CD4-positive, alpha-beta T cell (primary cell): ENCODE measurements around the gene SNAP25. TPM values are rescaled to one million over a fixed set of nuclear protein-coding genes. Genes with fewer than 3 reads are reported as not detected.

ENCODE experiments used
- ATAC-seq: fragments of 200-7000 bp; cut with Tn5 transposase; one replicate; pipeline ENCODE4 v1.10.0; 2022; ENCODE audit warnings: mild to moderate bottlenecking; ENCODE audit not compliant: poor library complexity
- CTCF ChIA-PET: fragments of 350-600 bp; sonication (Branson Sonifier 250); formaldehyde crosslinking; loops from one replicate; lab custom pipeline; 2021; ENCODE audit warnings: antibody characterized with exemption, inconsistent platforms; lab: Charles Lee
- POLR2A ChIA-PET: fragments of 350-600 bp; sonication (Branson Sonifier 250); formaldehyde crosslinking; loops from one replicate; lab custom pipeline; 2021; ENCODE audit warnings: antibody characterized with exemption, inconsistent platforms; lab: Charles Lee
- DNase-seq, 14 experiments: peaks; one replicate each; pipeline ENCODE4 v3.0.0-alpha.2; 2013 to 2020; ENCODE audit warnings: mixed read lengths in 2 of 14
- H3K27ac ChIP-seq, 2 donors: one replicate each; pipeline versions ENCODE4 v1.5.1 to v1.7.0; 2013; ENCODE audit warnings: low read length in 2 of 2, low read depth in 1 of 2, mild to moderate bottlenecking in 1 of 2
- H3K27me3 ChIP-seq, 2 experiments: 1 replicate in 1 of 2; 2 replicates in 1 of 2; pipeline versions ENCODE4 v1.6.1 to v1.7.0; 2013; ENCODE audit warnings: low read length in 2 of 2, control low read depth in 1 of 2, mild to moderate bottlenecking in 1 of 2, moderate library complexity in 1 of 2; ENCODE audit not compliant: insufficient read depth in 2 of 2, control insufficient read depth in 1 of 2
- H3K36me3 ChIP-seq: one replicate; pipeline ENCODE4 v1.6.1; 2013; ENCODE audit warnings: low read length, control low read depth; ENCODE audit not compliant: insufficient read depth
- H3K4me1 ChIP-seq: one replicate; pipeline ENCODE4 v1.6.1; 2013; ENCODE audit warnings: low read length, control low read depth; ENCODE audit not compliant: insufficient read depth
- H3K4me3 ChIP-seq: one replicate; pipeline ENCODE4 v1.5.1; 2013; ENCODE audit warnings: mild to moderate bottlenecking, low read length, moderate library complexity
- H3K9me3 ChIP-seq, 2 experiments: 1 replicate in 1 of 2; 2 replicates in 1 of 2; pipeline versions ENCODE4 v1.6.1 to v1.7.0; 2013; ENCODE audit warnings: low read length in 2 of 2, mild to moderate bottlenecking in 2 of 2, control low read depth in 1 of 2, moderate library complexity in 1 of 2; ENCODE audit not compliant: control insufficient read depth in 1 of 2, insufficient read depth in 1 of 2
- H3K27ac Mint-ChIP-seq: one replicate; pipeline ENCODE4 v1.8.0; 2020; ENCODE audit warnings: mixed read lengths
- H3K27me3 Mint-ChIP-seq: one replicate; pipeline ENCODE4 v1.8.0; 2021; ENCODE audit warnings: mixed read lengths
- H3K36me3 Mint-ChIP-seq: one replicate; pipeline ENCODE4 v1.8.0; 2021; ENCODE audit warnings: low read depth, mixed read lengths
- H3K4me1 Mint-ChIP-seq: one replicate; pipeline ENCODE4 v1.8.0; 2021; ENCODE audit warnings: low read depth, mixed read lengths
- H3K4me3 Mint-ChIP-seq: one replicate; pipeline ENCODE4 v1.8.0; 2020; ENCODE audit warnings: mild to moderate bottlenecking, mixed read lengths
- H3K9me3 Mint-ChIP-seq: one replicate; pipeline ENCODE4 v1.8.0; 2020; ENCODE audit warnings: mixed read lengths
- intact Hi-C, 2 experiments: fragments of 100-400 bp; cut with DNase I in 1 of 2; cut with micrococcal nuclease in 1 of 2; formaldehyde crosslinking; loops; one replicate each; pipeline versions ENCODE4 v1.15.1 to v1.9.0; 2023 to 2025; cut with DNase I, micrococcal nuclease
- total RNA-seq, 174 experiments: library from RNA in 2 of 174; stranded (reverse) in 2 of 174; gene quantifications; one replicate each; pipeline ENCODE4 v1.2.3 and lab custom pipeline; 2021 to 2026
- TF ChIP-seq, protein P1 (sequence below): fragments of 200-600 bp; IDR thresholded peaks from one replicate; pipeline ENCODE4 v1.8.0; 2022; ENCODE audit warnings: antibody characterized with exemption, mild to moderate bottlenecking

Gene SNAP25
- total RNA-seq, 2 experiments from 2014 or later = not detected

DNA sequence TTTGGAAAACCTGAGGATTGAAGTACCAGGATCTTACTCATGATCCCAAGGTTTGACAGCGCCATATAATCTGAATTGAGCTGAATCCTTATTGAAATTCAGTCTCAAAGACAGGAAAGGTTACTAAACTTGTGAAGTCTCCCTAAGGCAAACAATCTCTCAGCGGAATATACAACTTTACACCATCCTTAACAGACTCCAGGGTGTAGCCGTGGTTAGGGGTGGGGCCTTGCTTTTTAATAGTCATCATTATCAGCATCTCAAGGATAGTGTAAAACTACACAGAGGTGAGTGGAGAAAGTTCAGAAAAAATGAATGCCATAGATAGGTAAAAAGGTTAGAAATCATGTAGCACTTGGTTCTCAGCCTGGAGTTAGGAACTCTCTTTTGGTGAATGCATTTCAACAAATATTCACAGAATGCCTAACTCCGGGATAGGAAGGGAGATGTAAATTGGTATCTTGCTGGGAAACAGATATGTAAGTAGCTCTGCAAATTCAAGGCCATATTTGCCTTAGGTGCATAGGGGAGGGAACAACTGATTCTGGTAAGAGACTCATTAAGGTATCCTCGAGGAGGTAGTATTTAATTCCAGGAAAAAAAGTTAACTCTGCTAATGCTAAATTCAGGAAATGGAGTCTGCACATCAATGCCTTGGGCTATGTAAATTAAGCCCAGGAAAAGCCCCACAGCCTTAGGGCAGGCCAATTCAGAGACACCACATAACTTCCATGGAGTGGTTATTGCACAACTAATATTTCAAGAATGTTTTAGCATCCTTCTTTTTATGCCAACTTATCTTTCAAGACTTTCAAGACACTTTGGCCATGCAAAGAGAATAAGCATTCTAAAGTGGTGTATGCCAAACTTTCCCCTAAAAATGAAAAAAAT lies 61.6 kb downstream of the SNAP25 start:
- intact Hi-C loops = no loop called here
- Mint-ChIP-seq H3K27ac (no peak overlapping the region), H3K9me3 (no peaks in the 10 kb centered on the region), H3K4me3 (no peak overlapping the region), H3K4me1 (no peaks in the 10 kb centered on the region), H3K27me3 (peaks cover 19% of the 10 kb centered on the region), H3K36me3 (no peaks in the 10 kb centered on the region)
- TF ChIP-seq, protein P1, sequence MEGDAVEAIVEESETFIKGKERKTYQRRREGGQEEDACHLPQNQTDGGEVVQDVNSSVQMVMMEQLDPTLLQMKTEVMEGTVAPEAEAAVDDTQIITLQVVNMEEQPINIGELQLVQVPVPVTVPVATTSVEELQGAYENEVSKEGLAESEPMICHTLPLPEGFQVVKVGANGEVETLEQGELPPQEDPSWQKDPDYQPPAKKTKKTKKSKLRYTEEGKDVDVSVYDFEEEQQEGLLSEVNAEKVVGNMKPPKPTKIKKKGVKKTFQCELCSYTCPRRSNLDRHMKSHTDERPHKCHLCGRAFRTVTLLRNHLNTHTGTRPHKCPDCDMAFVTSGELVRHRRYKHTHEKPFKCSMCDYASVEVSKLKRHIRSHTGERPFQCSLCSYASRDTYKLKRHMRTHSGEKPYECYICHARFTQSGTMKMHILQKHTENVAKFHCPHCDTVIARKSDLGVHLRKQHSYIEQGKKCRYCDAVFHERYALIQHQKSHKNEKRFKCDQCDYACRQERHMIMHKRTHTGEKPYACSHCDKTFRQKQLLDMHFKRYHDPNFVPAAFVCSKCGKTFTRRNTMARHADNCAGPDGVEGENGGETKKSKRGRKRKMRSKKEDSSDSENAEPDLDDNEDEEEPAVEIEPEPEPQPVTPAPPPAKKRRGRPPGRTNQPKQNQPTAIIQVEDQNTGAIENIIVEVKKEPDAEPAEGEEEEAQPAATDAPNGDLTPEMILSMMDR = no peak
- DNase-seq (no peak), ATAC-seq (no peak)
- Histone ChIP-seq H3K4me1 (no peaks in the 10 kb centered on the region), H3K36me3 (no peaks in the 10 kb centered on the region), H3K4me3 (no peak overlapping the region), H3K9me3 (no peaks in the 10 kb centered on the region), H3K27me3 (no peaks in the 10 kb centered on the region), H3K27ac (no peak overlapping the region)
- ChIA-PET POLR2A (no interaction called here), CTCF (no interaction called here)

DNA sequence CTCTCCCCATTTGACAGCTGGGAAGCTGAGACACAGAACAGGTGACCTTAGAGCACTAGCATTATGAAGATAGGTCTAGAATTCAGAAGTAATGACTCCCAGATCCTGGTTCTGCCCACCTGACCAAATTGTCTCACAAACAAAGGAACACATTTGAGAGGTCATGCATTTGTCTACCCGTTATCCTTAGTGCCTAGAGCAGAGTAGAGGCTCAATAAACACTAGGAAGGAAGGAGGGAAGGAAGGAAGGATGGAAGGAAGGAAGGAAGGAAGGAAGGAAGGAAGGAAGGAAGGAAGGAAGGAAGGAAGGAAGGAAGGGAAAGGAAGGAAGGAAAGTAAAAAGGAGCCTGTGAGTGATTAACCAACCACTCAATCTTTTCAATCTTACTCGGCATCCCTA lies 63.3 kb downstream of the SNAP25 start:
- Mint-ChIP-seq H3K27ac (no peak overlapping the region), H3K36me3 (no peaks in the 10 kb centered on the region)

DNA sequence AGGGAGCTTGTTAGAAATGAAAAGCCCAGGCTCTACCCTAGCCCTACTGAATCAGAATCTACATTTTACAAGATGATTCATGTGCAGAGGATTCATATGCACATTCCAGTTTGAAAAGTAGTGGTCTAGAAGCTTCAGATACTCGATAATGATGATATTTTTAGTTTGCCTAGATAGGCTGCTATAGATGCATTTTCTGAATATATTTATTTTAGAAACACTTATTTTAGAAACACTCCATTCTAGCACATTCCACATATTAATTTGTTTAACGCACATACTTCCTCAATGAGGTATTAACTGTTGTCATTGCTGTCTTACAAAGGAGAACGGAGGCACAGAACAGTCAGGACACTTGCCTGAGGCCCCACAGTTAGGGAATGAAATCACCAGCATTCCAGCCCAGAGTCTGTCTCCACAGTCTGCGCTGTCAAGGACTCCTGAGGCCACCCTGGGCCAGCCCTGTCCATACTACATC lies 64.4 kb downstream of the SNAP25 start:
- DNase-seq (no peak), ATAC-seq (no peak)
- Histone ChIP-seq H3K27me3 (no peaks in the 10 kb centered on the region), H3K36me3 (no peaks in the 10 kb centered on the region), H3K9me3 (peaks cover 0 to 4% of the 10 kb centered on the region in 2 experiments), H3K27ac (no peak overlapping the region), H3K4me3 (no peak overlapping the region), H3K4me1 (no peaks in the 10 kb centered on the region)
- TF ChIP-seq, protein P1 = no peak
- no peaks in the 10 kb centered on the region for H3K9me3 Mint-ChIP-seq
- no peaks in the 10 kb centered on the region for H3K4me1 Mint-ChIP-seq
- peaks cover 24% of the 10 kb centered on the region for H3K27me3 Mint-ChIP-seq
- intact Hi-C loops = no loop called here
- no peak overlapping the region for H3K27ac Mint-ChIP-seq
- no peaks in the 10 kb centered on the region for H3K36me3 Mint-ChIP-seq
- H3K4me3 Mint-ChIP-seq = no peak overlapping the region
- ChIA-PET CTCF (no interaction called here), POLR2A (no interaction called here)

More for the DNA sequence above, 63.3 kb downstream of the SNAP25 start:
- H3K9me3 ChIP-seq = peaks cover 0 to 4% of the 10 kb centered on the region in 2 experiments
- H3K4me1 ChIP-seq = no peaks in the 10 kb centered on the region
- Mint-ChIP-seq H3K4me1 (no peaks in the 10 kb centered on the region), H3K27me3 (peaks cover 24% of the 10 kb centered on the region), H3K4me3 (no peak overlapping the region), H3K9me3 (no peaks in the 10 kb centered on the region)
- no peaks in the 10 kb centered on the region for H3K27me3 ChIP-seq
- DNase-seq (no peak), ATAC-seq (no peak)
- H3K4me3 ChIP-seq = no peak overlapping the region
- intact Hi-C loops = no loop called here
- H3K27ac ChIP-seq = no peak overlapping the region
- CTCF ChIA-PET = no interaction called here
- POLR2A ChIA-PET = no interaction called here
- TF ChIP-seq, protein P1 = no peak
- H3K36me3 ChIP-seq = no peaks in the 10 kb centered on the region
